Activated CD4-positive, alpha-beta T cell treated with anti-CD3 and anti-CD28 coated beads, Interleukin-2, amount 50 U/mL, for 24 hours (primary cell): ENCODE measurements around the gene TRPC1.
"Not testable (repeated sequence)": the region's sequence is repeated elsewhere in the genome, so short reads cannot be mapped to it uniquely, and the experiment has no call there.

Experiments used
- DNase-seq, 2 donors: peaks; one replicate each; pipeline ENCODE4 v3.0.0-alpha.2; 2020; ENCODE audit warnings: low read depth in 1 of 2, low spot score in 1 of 2

The TRPC1 gene

DNA sequence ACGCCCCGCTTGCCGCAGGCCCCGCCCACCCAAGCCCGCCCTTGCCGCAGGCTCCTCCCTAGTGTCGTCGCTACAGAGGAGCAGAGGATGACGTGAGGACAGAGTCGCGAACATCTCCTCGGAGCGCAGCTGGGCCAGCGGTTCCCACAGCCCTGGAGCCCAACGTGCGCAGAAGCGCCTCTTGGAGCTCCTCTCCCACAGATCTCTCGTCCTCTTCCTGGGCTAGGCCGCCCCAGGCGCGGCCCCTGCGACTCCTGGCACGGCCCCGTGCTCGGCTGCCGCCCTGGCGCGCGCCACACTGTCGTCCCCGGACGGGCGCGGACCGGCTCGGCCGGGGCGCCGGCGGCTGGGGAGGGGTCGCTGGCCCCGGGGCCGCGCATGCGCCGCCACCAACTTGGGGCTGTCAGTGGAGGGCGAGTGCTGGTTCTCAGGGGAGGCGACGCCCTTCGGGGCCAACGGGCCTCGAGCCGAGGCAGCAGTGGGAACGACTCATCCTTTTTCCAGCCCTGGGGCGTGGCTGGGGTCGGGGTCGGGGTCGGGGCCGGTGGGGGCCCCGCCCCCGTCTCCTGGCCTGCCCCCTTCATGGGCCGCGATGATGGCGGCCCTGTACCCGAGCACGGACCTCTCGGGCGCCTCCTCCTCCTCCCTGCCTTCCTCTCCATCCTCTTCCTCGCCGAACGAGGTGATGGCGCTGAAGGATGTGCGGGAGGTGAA, at the start of gene TRPC1:
Gene TRPC1, plus strand, starts transcription at position 67 of the 714 bp plus-strand sequence. Its CDS starts 526 bp downstream, at position 593.
- DNase-seq = peak; percentile 42 to 62

- no peak for DNase-seq
Measured at GRCh38 chr3:142676151-142676550, 47.7 kb upstream of the TRPC1 start.

DNA sequence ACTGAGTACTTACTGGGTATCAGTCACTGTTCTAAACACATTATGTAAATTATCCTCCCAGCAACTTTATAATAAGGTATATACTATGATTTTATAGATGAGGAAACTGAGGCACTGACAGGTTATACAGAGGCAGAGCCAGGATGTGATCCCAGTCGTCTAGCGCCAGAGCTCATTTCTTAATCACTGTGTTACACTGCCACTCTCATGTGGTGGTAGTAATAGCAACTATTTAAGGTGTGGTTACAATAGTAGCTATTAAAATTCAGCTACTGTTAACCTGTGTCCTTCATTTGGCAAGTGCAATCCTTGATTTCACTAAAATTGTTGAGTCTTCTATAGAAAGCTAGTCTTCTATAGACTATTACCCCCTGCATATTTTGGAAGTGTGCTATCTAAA, 43.1 kb upstream of the TRPC1 start:
- no peak for DNase-seq

DNA sequence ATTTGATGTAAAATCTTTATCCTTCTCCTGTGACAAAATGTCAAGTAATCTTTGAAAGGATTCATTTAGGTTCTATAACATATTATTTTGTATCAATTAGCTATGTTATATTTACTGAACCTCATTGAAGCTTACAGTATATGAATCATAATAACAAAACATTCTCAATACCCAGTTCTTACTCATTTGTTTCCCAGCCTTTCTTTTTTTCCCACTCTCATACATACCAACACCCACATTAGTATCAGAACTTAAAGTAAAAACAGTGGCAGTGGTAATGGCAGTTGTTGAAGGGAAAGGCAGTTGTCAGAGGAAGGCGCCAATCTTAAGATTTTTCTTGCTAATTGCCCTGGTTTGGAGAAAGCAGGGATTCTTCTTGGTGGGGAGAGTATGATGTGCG, 33.2 kb upstream of the TRPC1 start:
- no peak for DNase-seq

DNA sequence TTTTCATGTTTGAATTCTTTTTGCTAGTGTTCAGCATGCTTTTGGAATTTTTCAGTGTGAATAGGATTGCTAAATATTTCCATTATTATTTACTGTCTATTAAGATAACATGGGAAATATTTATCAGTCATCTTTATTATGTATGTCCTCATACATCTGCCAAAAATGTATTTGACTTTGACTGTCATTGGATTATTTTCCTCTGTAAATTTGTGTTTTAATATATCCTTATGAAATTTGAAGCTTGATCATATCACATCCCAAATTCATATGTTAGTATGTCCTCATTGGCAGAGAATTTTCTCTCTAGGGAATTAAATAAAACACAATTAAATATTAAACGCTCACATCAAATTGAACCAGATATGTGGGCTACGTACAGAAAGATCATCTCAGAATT, 32.3 kb upstream of the TRPC1 start:
- no peak for DNase-seq

- no peak for DNase-seq
Measured at GRCh38 chr3:142693136-142693853, 30.5 kb upstream of the TRPC1 start.

- no peak for DNase-seq
Measured at GRCh38 chr3:142694225-142694624, 29.6 kb upstream of the TRPC1 start.

- no peak for DNase-seq
Measured at GRCh38 chr3:142705198-142705597, 18.6 kb upstream of the TRPC1 start.

DNA sequence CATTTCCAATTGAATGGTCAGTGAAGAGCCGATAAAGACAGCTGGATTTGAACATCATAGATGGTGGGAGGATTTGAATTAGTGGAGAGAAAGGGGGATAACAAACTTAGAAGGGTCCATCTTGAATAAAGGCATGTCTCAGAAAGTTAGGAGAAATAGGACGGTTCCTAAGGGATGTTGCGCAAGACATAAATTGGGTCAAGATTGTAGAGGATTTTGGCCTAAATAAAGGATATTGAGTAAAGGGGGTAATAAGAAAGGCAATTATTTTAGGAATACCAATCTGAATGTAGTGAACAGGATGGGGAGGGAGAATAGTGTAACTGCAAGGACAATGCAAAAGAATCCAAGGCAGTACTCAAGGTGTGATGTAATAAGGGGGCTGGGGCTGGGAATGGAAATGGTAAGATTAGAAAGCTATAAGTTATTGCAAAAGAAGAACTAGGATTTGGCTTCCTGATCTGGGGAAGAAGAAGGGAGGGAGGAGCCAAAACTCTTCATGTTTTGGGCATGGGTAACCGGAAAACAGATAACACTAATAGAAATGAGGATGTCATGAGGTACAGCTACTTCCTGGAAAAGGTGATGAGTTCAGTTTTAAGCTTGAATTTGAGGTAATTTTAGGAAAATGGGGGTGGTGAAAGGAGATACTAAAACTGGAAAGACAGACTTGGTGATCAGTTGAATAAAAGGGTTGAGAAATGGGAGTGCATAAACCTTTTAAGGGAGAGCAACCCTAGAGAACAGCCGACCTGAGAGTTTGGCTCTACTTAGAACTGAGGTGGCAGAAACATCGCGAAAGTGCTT, 17.3 kb upstream of the TRPC1 start:
- no peak for DNase-seq

DNA sequence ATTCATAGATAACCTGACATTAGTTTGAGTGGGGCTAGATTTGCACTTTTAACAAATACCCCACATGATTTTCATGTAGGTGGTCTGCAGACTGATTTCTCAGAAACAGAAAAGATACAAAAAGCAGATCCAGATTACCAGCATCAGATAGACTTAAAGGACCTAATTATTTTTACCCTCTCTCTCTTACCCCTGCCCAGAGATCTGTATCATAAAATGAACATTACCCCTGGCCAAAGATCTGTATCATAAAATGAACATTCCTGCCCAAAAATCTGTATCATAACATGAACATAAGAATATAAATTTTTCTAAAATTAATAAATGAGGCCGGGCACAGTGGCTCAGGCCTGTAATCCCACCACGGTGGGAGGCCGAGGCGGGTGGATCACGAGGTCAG, 14.6 kb upstream of the TRPC1 start:
- no peak for DNase-seq

DNA sequence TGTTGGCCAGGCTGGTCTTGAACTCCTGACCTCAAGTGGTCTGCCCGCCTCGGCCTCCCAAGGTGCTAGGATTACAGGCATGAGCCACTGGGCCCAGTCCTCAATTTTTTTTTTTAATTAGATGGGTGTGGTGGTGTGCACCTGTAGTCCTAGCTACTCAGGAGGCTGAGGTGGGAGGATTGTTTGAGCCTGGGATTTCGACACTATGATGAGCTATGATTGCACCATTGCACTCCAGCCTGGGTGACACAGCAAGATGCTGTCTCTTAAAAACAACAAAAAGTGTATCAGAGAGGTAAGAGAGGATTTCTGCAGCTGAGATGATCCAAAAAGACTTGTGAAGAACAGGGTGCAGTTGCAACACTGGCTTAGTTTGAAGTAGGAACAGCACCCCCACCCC, 9.0 kb upstream of the TRPC1 start:
- not testable (repeated sequence) for DNase-seq

GRCh38 chr3:142716102-142716501, 7.7 kb upstream of the TRPC1 start:
- no peak for DNase-seq

DNA sequence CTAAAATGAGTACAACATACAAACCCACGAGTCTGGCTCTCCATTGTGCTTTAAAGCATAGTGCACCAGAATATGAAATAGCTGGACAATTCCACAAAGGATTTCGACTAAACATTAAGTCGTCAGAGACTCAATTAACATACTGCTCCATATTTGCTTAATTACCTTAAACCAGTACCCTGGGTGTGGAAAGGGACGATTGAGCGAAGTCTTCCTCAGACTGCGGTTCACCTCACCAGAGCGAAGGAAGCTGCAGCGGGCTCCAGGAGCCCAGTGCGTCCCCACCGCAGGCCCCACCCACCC, 218 bp upstream of the TRPC1 start:
- no peak for DNase-seq

- DNase-seq = peak; percentile 6 to 14
Measured at GRCh38 chr3:142724682-142725356, 985 bp downstream of the TRPC1 start.

DNA sequence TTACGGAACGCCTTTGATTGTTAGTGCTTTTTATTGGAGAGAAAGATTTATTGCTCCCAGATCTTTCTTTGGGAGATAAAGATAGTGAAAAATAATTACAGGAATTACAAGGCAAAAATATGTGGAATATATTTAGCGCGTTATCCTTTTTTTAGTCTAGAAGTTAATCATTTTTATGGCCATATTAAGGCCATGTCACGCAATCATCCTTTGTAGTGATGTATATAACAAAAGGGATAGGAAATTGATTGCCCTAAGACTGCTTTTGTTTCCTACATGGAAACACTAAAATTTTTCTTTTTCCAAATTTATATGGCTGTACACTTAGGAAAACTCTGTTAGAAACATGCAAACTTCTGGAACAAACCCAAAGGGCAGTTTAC, 1.5 kb downstream of the TRPC1 start:
- DNase-seq = no peak

DNA sequence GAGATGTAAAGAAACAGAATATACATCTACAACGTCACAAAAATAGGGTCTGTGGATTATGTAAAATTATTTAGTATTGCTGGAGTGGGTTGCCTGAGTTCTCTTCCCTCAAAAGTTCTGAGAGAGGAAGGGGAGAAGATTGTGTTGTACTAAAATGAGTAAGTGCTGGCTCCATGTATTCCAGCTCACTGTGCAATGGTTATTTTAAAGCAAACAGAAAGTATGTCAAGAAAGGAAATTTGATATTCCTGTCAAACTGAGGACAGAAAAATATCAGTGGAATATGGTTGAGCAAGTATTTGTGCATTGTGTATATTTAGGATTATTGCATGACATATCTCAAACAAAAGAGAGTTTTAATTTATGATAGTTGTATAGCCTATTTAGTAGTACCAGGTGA, 2.2 kb downstream of the TRPC1 start:
- DNase-seq = no peak

DNA sequence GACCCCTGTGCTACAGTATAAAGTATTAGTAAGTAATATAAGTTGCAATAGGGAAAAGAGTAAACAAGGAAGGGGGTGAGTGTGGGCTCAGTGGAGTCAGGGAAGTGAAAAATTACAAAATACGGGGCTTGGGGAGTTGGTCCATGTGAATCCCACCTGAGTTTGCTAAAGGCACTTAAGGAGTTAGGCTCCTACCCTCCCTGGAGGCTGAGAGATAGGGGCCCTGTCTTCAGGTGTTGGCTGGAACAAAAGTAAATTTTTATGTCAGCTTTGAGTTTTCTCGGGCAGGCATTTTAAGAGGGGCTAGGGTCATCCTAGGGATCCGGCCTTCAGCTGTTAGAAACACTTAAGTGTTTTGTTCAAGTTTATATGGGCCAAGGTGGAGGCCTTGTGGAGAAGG, 8.2 kb downstream of the TRPC1 start:
- DNase-seq = no peak

DNA sequence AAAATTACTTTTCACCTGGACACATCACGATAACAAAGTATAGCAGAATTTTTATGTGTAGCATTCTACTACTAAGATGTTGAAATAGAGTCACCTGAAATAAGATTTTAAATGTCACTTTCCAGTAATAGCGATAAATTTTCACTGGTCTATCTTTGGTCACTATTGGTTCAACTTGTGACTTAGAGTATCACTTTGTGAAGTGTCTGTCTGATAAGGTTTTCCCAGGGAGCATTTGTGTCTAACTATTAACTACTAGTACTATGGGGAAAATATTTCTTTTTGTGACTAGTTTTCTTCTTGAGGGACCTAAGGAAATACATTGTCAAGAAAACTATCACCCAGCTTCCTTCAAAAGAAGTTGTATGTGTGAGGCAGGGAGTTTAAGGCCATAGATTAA, 11.0 kb downstream of the TRPC1 start:
- DNase-seq = no peak

DNA sequence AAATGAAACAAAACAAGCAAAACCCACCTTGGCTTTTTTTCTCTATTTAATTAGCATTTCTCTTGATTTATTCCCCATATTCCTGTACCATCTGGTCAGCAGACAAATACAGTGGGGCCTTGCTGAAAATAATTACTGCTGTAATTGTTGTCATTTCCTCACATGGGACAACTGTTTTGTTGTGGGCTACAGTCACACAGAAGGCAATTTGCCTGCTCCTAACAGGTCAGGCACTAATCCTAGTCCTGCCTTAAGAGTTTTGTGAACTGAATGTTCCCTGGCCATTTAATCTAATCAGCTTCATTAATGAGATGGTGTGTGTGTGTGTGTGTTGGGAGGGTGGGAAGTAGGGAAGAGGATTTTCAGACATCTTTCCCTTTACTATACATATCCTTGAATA, 11.6 kb downstream of the TRPC1 start:
- no peak for DNase-seq

GRCh38 chr3:142738396-142738795, 14.6 kb downstream of the TRPC1 start:
- DNase-seq = no peak

DNA sequence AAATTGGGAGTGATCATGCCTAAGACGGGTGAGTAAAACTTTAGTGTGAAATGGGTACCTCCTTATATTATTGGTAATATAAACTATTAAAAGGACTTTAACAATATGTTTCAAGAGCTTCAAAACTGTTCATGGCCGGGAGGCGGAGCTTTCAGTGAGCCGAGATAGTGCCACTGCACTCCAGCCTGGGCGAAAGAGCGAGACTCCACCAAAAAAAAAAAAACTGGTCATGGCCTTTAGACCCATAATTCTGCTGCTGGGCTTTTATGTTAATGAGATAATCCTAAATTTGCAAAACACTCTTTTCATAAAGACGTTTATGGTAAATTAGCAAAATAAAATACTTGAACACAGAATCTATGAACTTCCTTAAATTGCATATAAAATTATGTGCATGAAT, 22.8 kb downstream of the TRPC1 start:
- no peak for DNase-seq

DNA sequence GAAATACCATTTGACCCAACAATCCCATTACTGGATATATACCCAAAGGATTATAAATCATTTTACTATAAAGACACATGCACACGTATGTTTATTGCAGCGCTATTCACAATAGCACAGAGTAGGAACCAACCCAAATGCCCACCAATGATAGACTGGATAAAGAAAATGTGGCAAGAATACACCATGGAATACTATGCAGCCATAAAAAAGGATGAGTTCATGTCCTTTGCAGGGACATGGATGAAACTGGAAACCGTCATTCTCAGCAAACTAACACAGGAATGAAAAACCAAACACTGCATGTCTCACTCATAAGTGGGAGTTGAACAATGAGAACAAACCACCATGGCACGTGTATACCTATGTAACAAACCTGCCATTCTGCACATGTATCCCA, 26.7 kb downstream of the TRPC1 start:
- not testable (repeated sequence) for DNase-seq
